ENCODE results near the gene NAA50.

The NAA50 gene

GRCh38 chr3:113745756-113746547 is at the start of gene NAA50:
Gene NAA50 (minus strand): TSS chr3:113746249. CDS start chr3:113745949, 300 bp downstream.
- H3K27me3 ChIP-seq (ENCODE audit: insufficient read depth, low read length), result no peaks in the 10 kb centered on the region
- peaks cover 19% of the 10 kb centered on the region for H3K4me1 ChIP-seq (ENCODE audit: insufficient read depth, low read length)
- peak within 1 kb of the TSS; percentile 79 for H2AFZ ChIP-seq (ENCODE audit: low read depth, low read length)
- H3K9me3 ChIP-seq (ENCODE audit: low read length), result no peaks in the 10 kb centered on the region
- H3K36me3 ChIP-seq (ENCODE audit: insufficient read depth, low read length), result no peaks in the 10 kb centered on the region
- peak within 1 kb of the TSS; percentile 77 for H3K4me3 ChIP-seq (ENCODE audit: low read length)

- Histone ChIP-seq H3K27me3 (ENCODE audit: insufficient read depth, low read length) (no peaks in the 10 kb centered on the region), H3K9me3 (ENCODE audit: low read length) (no peaks in the 10 kb centered on the region), H3K4me1 (ENCODE audit: insufficient read depth, low read length) (no peaks in the 10 kb centered on the region), H3K4me3 (ENCODE audit: low read length) (no peak overlapping the region), H2AFZ (ENCODE audit: low read depth, low read length) (no peak overlapping the region), H3K36me3 (ENCODE audit: insufficient read depth, low read length) (peaks cover 58% of the 10 kb centered on the region)
These were observed 49.6 kb upstream of the NAA50 start for GRCh38 chr3:113795693-113796092.

GRCh38 chr3:113794526-113794925 is 48.5 kb upstream of the NAA50 start:
- Histone ChIP-seq H2AFZ (ENCODE audit: low read depth, low read length) (no peak overlapping the region), H3K9me3 (ENCODE audit: low read length) (no peaks in the 10 kb centered on the region), H3K4me1 (ENCODE audit: insufficient read depth, low read length) (no peaks in the 10 kb centered on the region), H3K36me3 (ENCODE audit: insufficient read depth, low read length) (peaks cover 51% of the 10 kb centered on the region), H3K27me3 (ENCODE audit: insufficient read depth, low read length) (no peaks in the 10 kb centered on the region), H3K4me3 (ENCODE audit: low read length) (no peak overlapping the region)

- Histone ChIP-seq H2AFZ (ENCODE audit: low read depth, low read length) (no peak overlapping the region), H3K36me3 (ENCODE audit: insufficient read depth, low read length) (peaks cover 51% of the 10 kb centered on the region), H3K9me3 (ENCODE audit: low read length) (no peaks in the 10 kb centered on the region), H3K4me3 (ENCODE audit: low read length) (no peak overlapping the region), H3K27me3 (ENCODE audit: insufficient read depth, low read length) (no peaks in the 10 kb centered on the region), H3K4me1 (ENCODE audit: insufficient read depth, low read length) (no peaks in the 10 kb centered on the region)
These were observed 45.3 kb upstream of the NAA50 start for GRCh38 chr3:113791381-113791780.

GRCh38 chr3:113783980-113784379 is 37.9 kb upstream of the NAA50 start:
- Histone ChIP-seq H3K36me3 (ENCODE audit: insufficient read depth, low read length) (peaks cover 33% of the 10 kb centered on the region), H3K4me3 (ENCODE audit: low read length) (no peak overlapping the region)

GRCh38 chr3:113783463-113783862 is 37.4 kb upstream of the NAA50 start:
- H3K36me3 ChIP-seq (ENCODE audit: insufficient read depth, low read length), result peaks cover 31% of the 10 kb centered on the region
- H3K4me1 ChIP-seq (ENCODE audit: insufficient read depth, low read length), result no peaks in the 10 kb centered on the region
- H3K4me3 ChIP-seq (ENCODE audit: low read length), result no peak overlapping the region
- H2AFZ ChIP-seq (ENCODE audit: low read depth, low read length), result no peak overlapping the region
- no peaks in the 10 kb centered on the region for H3K27me3 ChIP-seq (ENCODE audit: insufficient read depth, low read length)
- no peaks in the 10 kb centered on the region for H3K9me3 ChIP-seq (ENCODE audit: low read length)

More at GRCh38 chr3:113783980-113784379, 37.9 kb upstream of the NAA50 start:
- H3K9me3 ChIP-seq (ENCODE audit: low read length), result no peaks in the 10 kb centered on the region
- H3K27me3 ChIP-seq (ENCODE audit: insufficient read depth, low read length), result no peaks in the 10 kb centered on the region
- H2AFZ ChIP-seq (ENCODE audit: low read depth, low read length), result no peak overlapping the region
- H3K4me1 ChIP-seq (ENCODE audit: insufficient read depth, low read length), result no peaks in the 10 kb centered on the region

GRCh38 chr3:113776564-113776963 is 30.5 kb upstream of the NAA50 start:
- H3K27me3 ChIP-seq (ENCODE audit: insufficient read depth, low read length), result no peaks in the 10 kb centered on the region
- H3K9me3 ChIP-seq (ENCODE audit: low read length), result no peaks in the 10 kb centered on the region
- peaks cover 4% of the 10 kb centered on the region for H3K4me1 ChIP-seq (ENCODE audit: insufficient read depth, low read length)
- H3K36me3 ChIP-seq (ENCODE audit: insufficient read depth, low read length), result peaks cover 10% of the 10 kb centered on the region
- no peak overlapping the region for H2AFZ ChIP-seq (ENCODE audit: low read depth, low read length)
- H3K4me3 ChIP-seq (ENCODE audit: low read length), result no peak overlapping the region

GRCh38 chr3:113775516-113775915 is 29.5 kb upstream of the NAA50 start:
- H3K9me3 ChIP-seq (ENCODE audit: low read length), result no peaks in the 10 kb centered on the region
- peaks cover 4% of the 10 kb centered on the region for H3K4me1 ChIP-seq (ENCODE audit: insufficient read depth, low read length)
- H3K4me3 ChIP-seq (ENCODE audit: low read length), result no peak overlapping the region
- no peak overlapping the region for H2AFZ ChIP-seq (ENCODE audit: low read depth, low read length)
- H3K36me3 ChIP-seq (ENCODE audit: insufficient read depth, low read length), result peaks cover 7% of the 10 kb centered on the region
- H3K27me3 ChIP-seq (ENCODE audit: insufficient read depth, low read length), result no peaks in the 10 kb centered on the region

GRCh38 chr3:113773381-113773780 is 27.3 kb upstream of the NAA50 start:
- no peaks in the 10 kb centered on the region for H3K9me3 ChIP-seq (ENCODE audit: low read length)
- no peaks in the 10 kb centered on the region for H3K27me3 ChIP-seq (ENCODE audit: insufficient read depth, low read length)
- H3K36me3 ChIP-seq (ENCODE audit: insufficient read depth, low read length), result no peaks in the 10 kb centered on the region
- H3K4me3 ChIP-seq (ENCODE audit: low read length), result no peak overlapping the region
- H3K4me1 ChIP-seq (ENCODE audit: insufficient read depth, low read length), result peaks cover 4% of the 10 kb centered on the region
- H2AFZ ChIP-seq (ENCODE audit: low read depth, low read length), result no peak overlapping the region

- Histone ChIP-seq H3K9me3 (ENCODE audit: low read length) (no peaks in the 10 kb centered on the region), H3K36me3 (ENCODE audit: insufficient read depth, low read length) (no peaks in the 10 kb centered on the region), H2AFZ (ENCODE audit: low read depth, low read length) (no peak overlapping the region), H3K27me3 (ENCODE audit: insufficient read depth, low read length) (no peaks in the 10 kb centered on the region), H3K4me3 (ENCODE audit: low read length) (no peak overlapping the region), H3K4me1 (ENCODE audit: insufficient read depth, low read length) (peaks cover 4% of the 10 kb centered on the region)
These were observed 25.9 kb upstream of the NAA50 start for GRCh38 chr3:113771993-113772392.

- Histone ChIP-seq H3K9me3 (ENCODE audit: low read length) (no peaks in the 10 kb centered on the region), H3K4me1 (ENCODE audit: insufficient read depth, low read length) (peaks cover 4% of the 10 kb centered on the region), H3K36me3 (ENCODE audit: insufficient read depth, low read length) (no peaks in the 10 kb centered on the region), H3K27me3 (ENCODE audit: insufficient read depth, low read length) (no peaks in the 10 kb centered on the region), H2AFZ (ENCODE audit: low read depth, low read length) (no peak overlapping the region), H3K4me3 (ENCODE audit: low read length) (no peak overlapping the region)
These were observed 23.5 kb upstream of the NAA50 start for GRCh38 chr3:113769551-113769950.

- H3K4me3 ChIP-seq (ENCODE audit: low read length), result no peak overlapping the region
These were observed 18.6 kb upstream of the NAA50 start for GRCh38 chr3:113764698-113765097.

GRCh38 chr3:113758389-113759024 is 12.5 kb upstream of the NAA50 start:
- H3K4me1 ChIP-seq (ENCODE audit: insufficient read depth, low read length), result peaks cover 2% of the 10 kb centered on the region
- H3K9me3 ChIP-seq (ENCODE audit: low read length), result no peaks in the 10 kb centered on the region
- no peaks in the 10 kb centered on the region for H3K36me3 ChIP-seq (ENCODE audit: insufficient read depth, low read length)
- H3K27me3 ChIP-seq (ENCODE audit: insufficient read depth, low read length), result no peaks in the 10 kb centered on the region
- no peak overlapping the region for H2AFZ ChIP-seq (ENCODE audit: low read depth, low read length)
- no peak overlapping the region for H3K4me3 ChIP-seq (ENCODE audit: low read length)

More at GRCh38 chr3:113764698-113765097, 18.6 kb upstream of the NAA50 start:
- Histone ChIP-seq H3K36me3 (ENCODE audit: insufficient read depth, low read length) (no peaks in the 10 kb centered on the region), H2AFZ (ENCODE audit: low read depth, low read length) (no peak overlapping the region), H3K27me3 (ENCODE audit: insufficient read depth, low read length) (no peaks in the 10 kb centered on the region), H3K4me1 (ENCODE audit: insufficient read depth, low read length) (no peaks in the 10 kb centered on the region), H3K9me3 (ENCODE audit: low read length) (no peaks in the 10 kb centered on the region)
